Activated B cell treated with CpG ODN at 0.5 μM for 24 hours (primary cell): ENCODE results near the gene GPR15. TPM values are rescaled to one million over a fixed set of nuclear protein-coding genes. Genes with fewer than 3 reads are reported as not detected.

Source experiments
- ATAC-seq: fragments of 200-7000 bp; cut with Tn5 transposase; one replicate; pipeline ENCODE4 v1.10.0; 2021; ENCODE audit warnings: low read depth, mild to moderate bottlenecking, moderate library complexity
- CTCF ChIA-PET: fragments of 350-600 bp; sonication (Branson Sonifier 250); formaldehyde crosslinking; loops from one replicate; lab custom pipeline; 2021; ENCODE audit warnings: antibody characterized with exemption; lab: Charles Lee
- POLR2A ChIA-PET: fragments of 350-600 bp; sonication (Branson Sonifier 250); formaldehyde crosslinking; loops from one replicate; lab custom pipeline; 2021; ENCODE audit warnings: antibody characterized with exemption; lab: Charles Lee
- DNase-seq: peaks from one replicate; pipeline ENCODE4 v3.0.0; 2022
- H3K27ac Mint-ChIP-seq: one replicate; pipeline ENCODE4 v1.8.0; 2020; ENCODE audit warnings: mixed read lengths
- H3K27me3 Mint-ChIP-seq: one replicate; pipeline ENCODE4 v1.8.0; 2021; ENCODE audit warnings: mixed read lengths
- H3K36me3 Mint-ChIP-seq: one replicate; pipeline ENCODE4 v1.8.0; 2021; ENCODE audit warnings: low read depth, mixed read lengths
- H3K4me1 Mint-ChIP-seq: one replicate; pipeline ENCODE4 v1.8.0; 2021; ENCODE audit warnings: mixed read lengths
- H3K4me3 Mint-ChIP-seq: one replicate; pipeline ENCODE4 v1.8.0; 2020; ENCODE audit warnings: mild to moderate bottlenecking, mixed read lengths
- H3K9me3 Mint-ChIP-seq: one replicate; pipeline ENCODE4 v1.8.0; 2020; ENCODE audit warnings: mixed read lengths
- CTCF ChIP-seq: fragments of 200-600 bp; IDR thresholded peaks from one replicate; pipeline ENCODE4 v1.8.0; 2022; ENCODE audit warnings: antibody characterized with exemption, mild to moderate bottlenecking
- intact Hi-C: fragments of 100-400 bp; cut with micrococcal nuclease; formaldehyde crosslinking; loops from one replicate; pipeline ENCODE4 v1.15.1; 2024
- total RNA-seq: library from RNA; stranded (reverse); gene quantifications from 2 replicates; pipeline ENCODE4 v1.2.3, GENCODE V29; 2022

Gene GPR15
- total RNA-seq, 1 donor from 2014 or later, result 4.5 TPM

- ChIA-PET CTCF (no interaction called here), POLR2A (interaction anchor here (0.9 kb wide), 1 partner anchor 9 kb away, joined by 3 read pairs; no protein-coding TSS in a partner anchor)
- no peak for DNase-seq
- Mint-ChIP-seq H3K36me3 (no peaks in the 10 kb centered on the region), H3K27me3 (peaks cover 4% of the 10 kb centered on the region), H3K4me1 (peaks cover 9% of the 10 kb centered on the region), H3K4me3 (no peak overlapping the region), H3K9me3 (no peaks in the 10 kb centered on the region), H3K27ac (no peak overlapping the region)
- no peak for TF ChIP-seq CTCF
- peak; percentile 14 for ATAC-seq
- intact Hi-C loops, result no loop called here
Measured at GRCh38 chr3:98545940-98546339, 14.2 kb downstream of the GPR15 start.

DNA sequence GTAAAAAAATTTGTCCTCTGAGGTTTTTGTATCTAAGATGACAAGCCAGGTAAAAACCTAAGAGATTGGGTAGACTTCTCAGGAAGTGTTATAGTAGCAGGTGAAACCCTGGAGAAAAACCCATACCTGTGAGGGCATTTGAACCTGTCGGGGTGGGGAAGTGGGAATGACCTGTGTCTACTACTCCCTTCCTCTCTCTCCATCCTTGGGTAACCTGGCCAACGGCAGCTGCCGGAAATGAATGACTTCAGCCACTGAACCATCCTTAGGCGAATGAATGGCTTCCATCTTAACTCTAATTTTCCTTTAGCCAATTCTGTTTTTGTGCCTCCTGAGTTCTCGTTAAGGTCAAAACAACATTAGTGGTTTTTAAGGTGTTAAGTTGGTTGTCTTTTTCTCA, 16.8 kb downstream of the GPR15 start:
- no peak overlapping the region for H3K27ac Mint-ChIP-seq
- no peaks in the 10 kb centered on the region for H3K9me3 Mint-ChIP-seq
- no peak for TF ChIP-seq CTCF
- CTCF ChIA-PET, result no interaction called here
- ATAC-seq (no peak), DNase-seq (no peak)
- POLR2A ChIA-PET, result no interaction called here
- H3K4me3 Mint-ChIP-seq, result no peak overlapping the region
- intact Hi-C loops, result no loop called here
- peaks cover 4% of the 10 kb centered on the region for H3K27me3 Mint-ChIP-seq
- H3K36me3 Mint-ChIP-seq, result no peaks in the 10 kb centered on the region
- peaks cover 29% of the 10 kb centered on the region for H3K4me1 Mint-ChIP-seq

- Mint-ChIP-seq H3K4me3 (no peak overlapping the region), H3K9me3 (no peaks in the 10 kb centered on the region), H3K36me3 (no peaks in the 10 kb centered on the region), H3K4me1 (peaks cover 41% of the 10 kb centered on the region), H3K27ac (no peak overlapping the region), H3K27me3 (peaks cover 6% of the 10 kb centered on the region)
- no peak for ATAC-seq
- intact Hi-C loops, result no loop called here
- no peak for DNase-seq
- ChIA-PET CTCF (no interaction called here), POLR2A (no interaction called here)
- no peak for TF ChIP-seq CTCF
Measured at GRCh38 chr3:98550833-98551232, 19.1 kb downstream of the GPR15 start.

GRCh38 chr3:98551236-98551635, 19.5 kb downstream of the GPR15 start:
- Mint-ChIP-seq H3K36me3 (no peaks in the 10 kb centered on the region), H3K27ac (no peak overlapping the region), H3K4me1 (peaks cover 42% of the 10 kb centered on the region), H3K27me3 (peaks cover 5% of the 10 kb centered on the region), H3K9me3 (no peaks in the 10 kb centered on the region), H3K4me3 (no peak overlapping the region)
- CTCF ChIA-PET, result no interaction called here
- DNase-seq (no peak), ATAC-seq (no peak)
- POLR2A ChIA-PET, result no interaction called here
- no peak for TF ChIP-seq CTCF
- intact Hi-C loops, result no loop called here

GRCh38 chr3:98551754-98552153, 20.0 kb downstream of the GPR15 start:
- CTCF ChIA-PET, result no interaction called here
- Mint-ChIP-seq H3K27ac (peak overlapping the region; percentile 47), H3K4me3 (no peak overlapping the region), H3K4me1 (peaks cover 46% of the 10 kb centered on the region), H3K27me3 (peaks cover 5% of the 10 kb centered on the region), H3K9me3 (no peaks in the 10 kb centered on the region), H3K36me3 (no peaks in the 10 kb centered on the region)
- DNase-seq, result no peak
- ATAC-seq, result peak; percentile 5
- intact Hi-C loops, result loop anchor here (1.0 kb wide), 1 partner anchor 11 kb away; no protein-coding TSS in a partner anchor
- POLR2A ChIA-PET, result no interaction called here
- TF ChIP-seq CTCF, result no peak
